ENCODE measurements around the gene BAIAP2.
"Not testable (repeated sequence)": the region's sequence is repeated elsewhere in the genome, so short reads cannot be mapped to it uniquely, and the experiment has no call there.

BAIAP2 gene

GRCh38 chr17:81002013-81002384, 33.0 kb upstream of the BAIAP2 start:
- DNase-seq = no peak

DNA sequence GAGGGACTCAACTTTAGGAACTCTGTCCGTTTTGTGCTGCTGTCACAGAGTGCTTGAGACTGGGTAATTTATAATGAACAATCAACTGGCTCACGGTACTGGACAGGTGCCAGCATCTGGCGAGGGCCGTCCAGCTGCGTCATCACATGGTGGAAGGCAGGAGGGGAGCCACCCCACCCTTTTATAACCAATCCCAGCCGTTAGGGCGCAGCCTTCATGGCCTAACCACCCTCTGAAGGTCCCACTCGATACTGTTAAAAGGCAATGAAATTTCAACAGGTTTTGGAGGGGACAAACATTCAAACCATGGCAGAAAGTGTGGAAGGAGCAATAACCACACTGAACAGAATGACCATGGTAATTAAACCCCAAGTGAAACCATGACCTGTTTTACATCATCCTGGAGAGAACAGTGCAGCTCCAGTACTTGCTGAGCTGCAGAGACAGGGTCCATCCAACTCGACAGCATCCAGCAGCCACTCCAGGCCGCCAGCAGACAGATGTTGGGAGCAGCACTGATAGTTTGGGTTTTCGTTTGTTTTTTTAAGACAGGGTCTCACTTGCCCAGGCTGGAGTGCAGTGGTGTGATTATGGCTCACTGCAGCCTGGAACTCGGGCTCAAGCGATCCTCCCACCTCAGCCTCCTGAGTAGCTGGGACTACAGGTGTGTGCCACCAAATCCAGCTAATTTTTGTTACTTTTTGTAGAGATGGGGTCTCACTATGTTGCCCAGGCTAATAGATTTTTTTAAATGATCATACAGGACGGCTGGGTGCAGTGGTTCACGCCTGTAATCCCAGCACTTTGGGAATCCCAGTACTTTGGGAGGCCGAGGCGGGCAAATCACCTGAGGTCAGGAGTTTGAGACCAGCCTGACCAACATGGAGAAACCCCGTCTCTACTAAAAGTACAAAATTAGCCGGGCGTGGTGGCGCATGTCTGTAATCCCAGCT, 32.3 kb upstream of the BAIAP2 start:
- no peak for DNase-seq

GRCh38 chr17:81003711-81004475, 31.1 kb upstream of the BAIAP2 start:
- peak; percentile 16 for DNase-seq

- DNase-seq = no peak
These were observed 28.1 kb upstream of the BAIAP2 start for GRCh38 chr17:81006891-81007290.

DNA sequence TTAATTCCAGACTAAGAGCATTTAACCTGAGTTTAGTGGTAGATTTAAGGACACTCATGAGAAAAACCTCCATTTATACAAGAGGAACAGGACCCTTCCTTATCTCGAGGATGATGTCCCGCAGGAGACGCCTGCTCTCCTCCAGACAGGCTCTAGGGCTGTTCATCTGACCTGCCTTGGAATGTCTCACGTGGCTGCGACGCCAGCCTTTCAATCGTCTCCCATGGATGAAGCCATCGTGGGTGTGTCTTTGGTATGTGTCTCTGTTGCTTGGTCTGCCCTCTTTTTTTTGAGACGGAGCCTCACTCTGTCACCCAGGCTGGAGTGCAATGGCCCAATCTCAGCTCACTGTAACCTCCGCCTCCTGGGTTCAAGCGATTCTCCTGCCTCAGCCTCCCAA, 26.8 kb upstream of the BAIAP2 start:
- no peak for DNase-seq

DNA sequence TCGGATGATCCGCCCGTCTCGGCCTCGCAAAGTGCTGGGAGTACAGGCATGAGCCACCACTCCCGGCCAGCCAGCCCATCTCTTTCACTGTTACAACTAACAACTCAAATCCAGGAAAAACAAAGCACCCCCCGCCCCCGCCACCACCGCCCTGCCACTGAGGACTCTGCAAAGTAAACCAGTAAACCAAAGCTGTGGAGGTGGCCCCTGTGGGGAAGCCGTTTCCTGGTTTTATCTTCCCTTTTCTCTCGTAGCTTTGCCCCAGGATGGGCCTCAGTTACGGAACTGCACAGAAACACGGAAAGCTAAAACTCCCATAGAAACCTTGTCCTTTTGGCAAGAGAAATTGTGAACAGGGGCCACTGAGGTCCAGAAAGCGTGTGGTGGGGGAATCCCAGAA, 25.8 kb upstream of the BAIAP2 start:
- no peak for DNase-seq

DNA sequence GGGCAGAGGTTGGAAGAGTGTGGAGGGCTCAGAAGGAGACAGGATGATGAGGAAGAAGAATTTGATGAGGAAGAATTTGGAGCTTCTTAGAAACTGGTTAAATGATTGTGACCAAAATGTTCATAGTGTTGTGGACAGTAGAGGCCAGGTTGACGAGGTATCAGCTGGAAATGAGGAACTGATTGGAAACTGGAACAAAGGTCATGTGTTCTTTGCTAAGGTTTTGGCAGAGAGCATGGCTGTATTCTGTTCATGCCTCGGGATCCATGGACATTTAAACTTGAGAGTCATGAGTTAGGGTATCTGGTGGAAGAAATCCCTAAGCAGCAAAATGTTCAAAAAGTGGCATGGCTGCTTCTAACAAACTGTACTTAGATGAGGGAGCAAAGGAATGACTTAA, 24.0 kb upstream of the BAIAP2 start:
- DNase-seq = no peak

DNA sequence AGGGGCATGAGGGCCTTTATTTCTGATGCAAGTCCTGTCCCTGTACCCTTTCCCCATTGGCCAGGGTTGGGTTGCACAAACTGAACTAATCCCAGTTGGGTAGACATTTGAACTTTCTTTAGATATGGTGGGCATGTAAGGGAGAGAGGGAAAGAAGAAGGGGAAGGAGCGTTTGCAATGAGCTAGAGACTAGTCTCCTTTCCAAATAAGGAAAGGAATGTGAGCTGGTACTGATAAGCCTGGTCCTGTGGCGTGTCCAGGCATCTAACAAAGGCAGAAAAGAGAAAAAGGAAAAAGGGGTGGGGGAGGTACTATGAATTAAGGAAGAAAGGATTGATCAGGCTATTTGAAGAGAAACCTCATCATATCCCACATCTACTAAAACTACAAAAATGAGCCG, 23.0 kb upstream of the BAIAP2 start:
- no peak for DNase-seq

DNA sequence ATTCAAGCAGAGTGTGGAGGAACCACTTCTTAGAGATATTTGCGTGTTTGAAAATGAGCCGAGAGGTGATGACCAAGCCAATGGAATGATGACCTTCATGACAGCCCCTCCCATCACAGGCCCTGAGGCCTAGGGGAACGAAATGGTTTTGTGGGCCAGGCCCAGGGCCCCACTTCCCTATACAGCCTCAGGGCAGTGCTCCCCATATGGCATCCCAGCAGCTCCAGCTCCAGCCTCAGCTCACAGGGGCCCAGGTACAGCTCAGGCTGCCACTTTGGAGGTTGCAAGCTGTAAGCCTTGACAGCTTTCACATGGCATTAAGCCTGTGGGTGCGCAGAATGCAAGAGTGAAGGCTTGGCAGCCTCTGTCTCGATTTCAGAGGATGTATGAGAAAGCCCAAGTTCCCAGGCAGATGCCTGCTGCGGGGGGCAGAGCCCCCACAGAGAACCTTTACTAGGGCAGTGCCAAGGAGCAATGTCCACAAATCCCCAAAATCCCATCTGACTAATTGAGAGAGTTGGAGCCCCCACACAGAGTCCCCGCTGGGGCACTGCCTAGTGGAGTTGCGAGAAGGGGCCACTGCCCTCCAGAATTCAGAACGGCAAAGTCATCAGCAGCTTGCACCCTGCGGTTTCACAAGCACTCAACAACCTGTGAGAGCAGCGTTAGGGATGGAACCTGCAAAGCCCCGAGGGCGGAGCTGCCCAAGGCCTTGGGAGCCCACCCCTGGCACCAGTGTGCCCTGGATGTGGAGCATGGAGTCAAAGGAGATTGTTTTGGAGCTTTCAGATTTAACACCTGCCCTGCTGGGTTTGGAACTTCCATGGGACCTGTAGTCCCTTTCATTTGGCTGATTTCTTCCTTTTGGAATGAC, 22.1 kb upstream of the BAIAP2 start:
- no peak for DNase-seq

GRCh38 chr17:81013642-81014041, 21.3 kb upstream of the BAIAP2 start:
- DNase-seq = no peak

DNA sequence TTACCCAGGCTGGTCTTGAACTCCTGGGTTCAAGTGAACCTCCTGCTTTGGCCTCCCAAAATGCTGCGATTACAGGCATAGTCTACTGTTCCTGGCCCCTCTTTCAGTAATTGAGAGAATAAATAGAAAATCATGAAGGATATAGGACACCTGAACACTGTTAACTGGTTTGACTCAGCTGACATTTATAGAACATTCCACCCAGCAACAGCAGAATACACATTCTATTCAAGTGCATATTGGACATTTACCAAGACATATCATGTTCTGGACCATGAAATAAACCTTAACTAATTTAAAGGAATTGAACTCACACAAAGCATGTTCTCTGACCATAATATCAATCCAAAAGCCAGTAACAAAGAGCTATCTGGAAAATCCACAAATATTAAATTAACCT, 19.8 kb upstream of the BAIAP2 start:
- DNase-seq = no peak

GRCh38 chr17:81016575-81016974, 18.4 kb upstream of the BAIAP2 start:
- no peak for DNase-seq

DNA sequence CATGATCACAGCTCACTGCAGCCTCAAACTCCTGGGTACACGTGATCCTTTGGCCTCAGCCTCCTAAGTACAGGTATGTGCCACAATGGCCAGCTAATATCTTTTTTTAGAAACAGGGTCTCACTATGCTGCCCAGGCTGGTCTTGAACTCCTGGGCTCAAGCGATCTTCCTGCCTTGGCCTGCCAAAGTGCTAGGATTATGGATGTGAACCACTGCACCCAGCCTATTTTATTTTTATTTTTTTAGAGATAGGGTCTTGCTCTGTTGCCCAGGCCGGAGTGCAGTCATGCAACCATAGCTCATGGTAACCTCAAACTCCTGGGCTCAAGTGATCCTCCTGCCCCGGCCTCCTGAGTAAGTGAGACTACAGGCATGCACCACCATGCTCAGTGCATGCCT, 17.6 kb upstream of the BAIAP2 start:
- DNase-seq = not testable (repeated sequence)

DNA sequence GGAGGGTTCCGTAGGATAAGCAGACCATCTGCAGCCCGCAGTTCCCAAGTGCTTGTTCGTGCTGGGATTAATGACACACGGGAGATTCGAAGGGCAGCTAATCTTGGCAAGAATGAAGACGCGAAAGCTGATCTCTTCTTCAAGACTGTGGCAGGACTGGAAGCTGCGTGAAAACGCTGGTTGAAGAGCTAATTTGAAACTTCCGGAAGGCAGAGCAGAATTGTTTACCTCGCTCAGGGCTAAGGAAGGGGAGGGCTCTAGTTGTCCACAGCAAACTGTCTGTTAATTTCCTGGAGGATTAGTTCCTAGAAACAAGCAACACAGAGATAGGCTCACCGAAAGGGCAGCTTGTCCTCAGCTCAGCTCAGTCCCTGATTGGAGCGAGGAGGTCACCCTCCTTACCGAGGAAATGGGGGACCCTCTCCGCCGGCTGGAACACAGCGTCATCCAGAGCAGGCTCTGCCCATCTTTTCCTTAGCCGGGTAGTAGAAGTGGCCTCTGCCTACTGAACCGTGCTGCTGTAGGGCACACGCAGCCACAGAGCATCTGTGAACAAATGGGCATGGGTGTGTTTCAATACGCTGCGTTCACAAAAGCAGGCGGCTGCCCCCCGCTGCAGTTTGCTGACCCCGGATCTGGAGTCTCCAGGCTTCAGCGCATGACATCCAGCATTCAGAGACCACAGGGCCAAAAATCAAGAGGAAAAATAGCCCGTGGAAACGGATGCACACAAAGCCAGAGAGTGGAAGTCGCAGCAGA, 16.7 kb upstream of the BAIAP2 start:
- peak; percentile 62 for DNase-seq

DNA sequence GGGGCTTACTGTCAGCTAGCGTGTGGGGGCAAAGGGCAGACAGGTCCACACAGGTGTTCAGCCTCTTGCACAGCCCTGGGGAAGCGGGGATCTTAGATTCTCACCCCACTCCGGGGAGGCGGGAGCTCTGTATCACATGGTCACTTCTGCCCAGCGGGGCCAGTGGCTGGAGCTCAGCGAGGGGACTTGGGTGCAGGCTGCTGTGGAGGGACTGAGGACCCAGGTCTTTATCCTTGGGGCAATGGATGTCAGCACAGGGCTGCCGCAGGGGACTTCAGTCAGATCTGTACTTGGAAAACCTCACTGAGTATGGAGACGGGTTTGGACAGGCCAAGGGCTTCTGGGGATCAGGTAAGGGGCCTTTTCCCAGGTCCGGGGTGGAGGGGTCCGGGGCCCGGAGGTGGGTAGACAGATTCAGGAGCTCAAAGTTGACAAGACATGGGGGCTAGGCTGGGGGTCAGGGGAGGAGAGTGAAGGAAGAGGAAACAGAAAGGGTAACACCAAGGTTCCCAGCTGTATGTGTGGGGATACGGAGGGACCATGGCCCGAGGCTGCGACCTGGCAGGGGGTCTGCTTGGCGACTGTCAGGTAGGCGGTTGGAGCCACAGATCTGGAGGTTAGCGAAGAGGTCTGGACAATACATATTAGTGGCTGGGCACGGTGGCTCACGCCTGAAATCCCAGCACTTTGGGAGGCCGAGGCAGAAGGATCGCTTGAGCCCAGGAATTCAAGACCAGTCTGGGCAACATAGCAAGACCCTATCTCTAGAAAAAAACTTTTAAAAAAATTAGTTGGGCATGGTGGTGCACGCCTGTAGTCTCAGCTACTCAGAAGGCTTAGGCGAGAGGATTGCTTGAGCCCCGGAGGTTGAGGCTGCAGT, 15.1 kb upstream of the BAIAP2 start:
- no peak for DNase-seq

DNA sequence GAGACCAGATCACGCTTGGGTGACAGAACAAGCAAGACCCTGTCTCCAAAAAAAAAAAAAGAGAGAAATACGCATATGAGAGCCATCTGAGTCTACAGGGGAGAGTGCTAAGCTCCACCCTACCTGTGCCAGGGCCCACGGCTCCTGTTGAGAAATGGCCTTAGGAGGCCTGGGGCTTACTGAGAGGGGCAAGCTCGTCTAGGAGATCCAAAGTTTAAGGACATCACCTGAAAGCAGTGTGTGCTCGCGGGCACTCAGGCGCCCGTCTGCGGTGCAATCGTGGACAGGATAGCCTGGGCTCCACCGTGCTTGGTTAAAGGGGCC, 14.5 kb upstream of the BAIAP2 start:
- DNase-seq = no peak

DNA sequence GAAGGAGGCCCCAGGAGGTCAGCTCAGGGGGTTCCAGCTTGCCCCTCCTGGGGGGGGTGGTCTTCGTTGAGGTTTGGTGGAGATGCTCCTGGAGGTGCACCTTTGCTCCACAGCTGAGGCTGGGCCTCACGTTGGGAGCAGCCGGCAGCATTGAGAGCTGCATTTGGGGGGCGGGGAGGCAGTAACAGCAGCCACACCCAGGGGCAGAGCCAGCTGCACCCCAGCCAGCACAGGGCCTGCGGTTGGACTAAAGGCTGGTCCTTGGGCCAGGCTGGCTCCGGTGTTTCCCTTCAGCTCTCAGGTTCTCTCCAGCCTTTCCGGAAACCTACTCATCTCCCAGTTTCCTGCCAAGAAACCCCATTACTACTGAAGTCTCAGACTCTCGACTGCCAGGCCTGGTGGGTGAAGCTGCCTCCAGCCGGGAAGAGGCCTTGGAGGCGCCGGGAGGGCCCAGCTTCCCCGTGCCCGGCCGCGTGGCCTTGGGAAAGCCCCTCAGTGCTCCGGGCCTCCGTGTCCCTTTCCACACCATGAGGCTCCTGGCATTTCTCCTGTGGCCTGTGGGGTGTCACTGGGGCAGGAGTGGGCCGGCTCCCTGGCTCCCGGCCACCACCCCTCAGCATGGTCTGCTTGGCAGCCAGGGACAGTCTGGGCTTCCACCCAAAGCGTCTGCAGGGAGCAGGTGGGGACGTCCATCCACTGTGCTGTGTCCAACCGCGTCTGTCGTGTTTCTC, 14.0 kb upstream of the BAIAP2 start:
- no peak for DNase-seq

GRCh38 chr17:81021531-81022343, 13.2 kb upstream of the BAIAP2 start:
- DNase-seq = no peak

GRCh38 chr17:81022344-81022676, 12.6 kb upstream of the BAIAP2 start:
- DNase-seq = no peak

All from CD4-positive, alpha-beta T cell treated with Interleukin-17A for 4 hours (primary cell).